Activated CD4-positive, alpha-beta T cell treated with anti-CD3 and anti-CD28 coated beads, Interleukin-2, amount 50 U/mL, for 24 hours (primary cell): ENCODE data around the gene LRRC8B.
"Not testable (repeated sequence)": the region's sequence is repeated elsewhere in the genome, so short reads cannot be mapped to it uniquely, and the experiment has no call there.

ENCODE experiments used
- DNase-seq, 2 donors: peaks; one replicate each; pipeline ENCODE4 v3.0.0-alpha.2; 2020; ENCODE audit warnings: low read depth in 1 of 2, low spot score in 1 of 2

The LRRC8B gene

DNA sequence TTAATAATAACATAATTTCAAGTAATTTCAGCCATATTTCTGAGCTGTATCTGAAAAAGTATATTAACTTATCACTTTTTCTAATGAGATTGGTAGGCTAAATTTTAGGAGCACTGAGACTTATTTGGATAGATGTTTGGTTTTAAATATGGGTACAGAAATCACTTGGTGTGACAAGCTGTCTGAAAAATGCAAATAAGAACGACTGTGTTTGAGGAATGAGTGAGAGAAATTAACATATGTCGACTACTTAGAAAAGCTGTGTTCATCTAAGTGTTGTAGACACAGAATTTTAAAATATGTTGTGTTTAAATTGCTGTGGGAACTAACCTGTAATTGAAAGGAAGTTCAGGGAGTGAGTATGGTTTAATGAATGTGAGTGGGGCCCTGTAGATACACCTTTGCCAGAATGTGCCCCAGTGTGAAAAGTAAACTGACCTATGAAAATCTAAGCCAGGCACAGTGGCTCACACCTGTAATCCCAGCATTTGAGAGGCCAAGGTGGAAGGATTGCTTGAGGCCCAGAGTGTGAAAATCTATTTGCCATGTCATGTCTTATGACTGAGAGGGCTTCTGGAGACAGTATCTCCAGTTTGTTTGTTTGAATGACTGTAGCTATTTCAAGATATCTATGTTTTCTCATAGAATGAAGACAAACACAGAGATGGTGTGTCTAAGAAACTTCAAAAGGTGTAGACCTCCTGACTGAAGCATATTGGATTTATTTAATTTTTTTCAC, 54.5 kb downstream of the LRRC8B start:
- DNase-seq = no peak

DNA sequence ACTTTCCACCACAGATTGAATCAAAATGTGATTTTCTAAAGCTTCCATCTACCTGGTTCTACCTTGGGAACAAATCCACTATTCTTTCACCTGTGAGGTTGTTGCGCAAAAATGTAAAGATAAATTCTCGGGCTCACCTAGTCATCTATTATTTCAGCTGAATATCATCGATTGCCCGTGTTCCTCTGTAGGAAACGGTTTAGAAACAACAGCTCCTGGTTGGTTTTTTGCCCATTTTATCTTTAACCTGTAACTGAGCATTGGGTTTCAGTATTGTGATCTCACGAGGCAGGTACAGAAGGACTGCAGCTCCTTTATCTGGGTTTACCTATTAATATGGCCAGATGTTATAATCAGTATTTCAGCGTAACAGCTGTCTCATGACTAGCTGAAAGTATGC, 55.4 kb downstream of the LRRC8B start:
- DNase-seq = no peak

DNA sequence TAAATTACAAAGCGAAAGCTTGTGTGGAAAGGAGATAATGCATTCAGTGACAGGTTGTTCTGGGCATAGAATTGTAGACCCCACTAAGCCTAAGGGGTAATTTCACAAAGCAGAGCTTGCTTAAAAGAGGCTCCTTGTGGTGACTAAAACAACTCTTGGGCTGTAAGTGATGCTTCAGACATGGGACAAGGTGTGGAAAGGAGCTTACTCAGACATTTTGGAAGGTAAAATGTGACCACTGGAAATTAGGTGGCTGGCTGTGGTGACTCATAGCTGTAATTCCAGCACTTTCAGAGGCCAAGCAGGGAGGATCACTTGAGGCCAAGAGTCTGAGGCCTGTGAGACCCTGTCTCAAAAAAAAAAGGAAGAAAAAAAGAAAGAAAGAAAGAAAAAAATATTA, 57.2 kb downstream of the LRRC8B start:
- DNase-seq = no peak

DNA sequence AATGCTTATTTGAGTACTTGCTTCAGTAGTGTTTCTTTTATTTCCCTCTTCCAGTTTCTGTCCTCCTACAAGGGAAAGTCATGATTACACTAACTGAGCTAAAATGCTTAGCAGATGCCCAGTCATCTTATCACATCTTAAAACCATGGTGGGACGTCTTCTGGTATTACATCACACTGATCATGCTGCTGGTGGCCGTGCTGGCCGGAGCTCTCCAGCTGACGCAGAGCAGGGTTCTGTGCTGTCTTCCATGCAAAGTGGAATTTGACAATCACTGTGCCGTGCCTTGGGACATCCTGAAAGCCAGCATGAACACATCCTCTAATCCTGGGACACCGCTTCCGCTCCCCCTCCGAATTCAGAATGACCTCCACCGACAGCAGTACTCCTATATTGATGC, 57.9 kb downstream of the LRRC8B start:
- no peak for DNase-seq

DNA sequence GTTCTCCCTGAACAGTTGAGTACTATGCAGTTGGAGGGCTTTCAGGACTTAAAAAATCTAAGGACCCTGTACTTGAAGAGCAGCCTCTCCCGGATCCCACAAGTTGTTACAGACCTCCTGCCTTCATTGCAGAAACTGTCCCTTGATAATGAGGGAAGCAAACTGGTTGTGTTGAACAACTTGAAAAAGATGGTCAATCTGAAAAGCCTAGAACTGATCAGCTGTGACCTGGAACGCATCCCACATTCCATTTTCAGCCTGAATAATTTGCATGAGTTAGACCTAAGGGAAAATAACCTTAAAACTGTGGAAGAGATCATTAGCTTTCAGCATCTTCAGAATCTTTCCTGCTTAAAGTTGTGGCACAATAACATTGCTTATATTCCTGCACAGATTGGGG, 59.6 kb downstream of the LRRC8B start:
- DNase-seq = no peak

DNA sequence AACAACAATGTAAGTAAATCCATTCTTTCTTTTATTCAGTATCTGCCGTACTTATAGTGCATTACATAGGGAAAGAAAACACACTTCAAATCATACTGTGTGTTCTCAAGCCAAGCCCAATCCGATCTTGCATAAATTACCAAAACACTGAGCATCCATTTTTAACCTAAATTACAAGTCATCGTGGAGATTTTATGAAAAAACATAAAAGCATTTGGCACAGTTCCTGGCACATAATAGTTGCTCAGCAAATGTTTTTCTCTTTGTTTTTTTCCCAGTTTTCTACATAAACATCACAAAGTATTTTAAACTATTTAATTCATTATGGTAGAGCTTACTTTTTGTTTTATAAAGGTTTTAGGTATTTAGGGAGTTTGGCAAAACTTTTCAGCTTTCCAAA, 60.2 kb downstream of the LRRC8B start:
- DNase-seq = no peak

DNA sequence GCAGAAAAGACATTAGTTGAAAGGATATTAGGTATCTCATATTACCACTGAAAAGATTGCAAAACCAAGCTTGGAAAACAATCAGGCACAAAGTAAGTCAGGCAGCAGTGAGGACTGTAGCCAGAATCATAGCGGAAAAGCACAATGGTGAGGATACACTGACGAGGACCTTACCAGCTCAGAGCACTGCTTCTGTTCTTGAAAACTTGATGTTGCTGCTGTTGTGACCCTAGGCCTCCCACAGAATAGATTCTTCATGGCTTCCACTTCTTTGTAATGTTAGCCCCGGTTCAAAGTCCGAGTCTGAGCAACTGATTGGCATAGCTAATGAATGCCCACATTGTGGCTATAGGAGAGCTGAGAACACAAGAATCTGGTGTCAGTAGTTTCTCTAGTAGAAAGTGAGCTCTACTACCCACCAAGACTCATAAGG, 63.1 kb downstream of the LRRC8B start:
- no peak for DNase-seq

DNA sequence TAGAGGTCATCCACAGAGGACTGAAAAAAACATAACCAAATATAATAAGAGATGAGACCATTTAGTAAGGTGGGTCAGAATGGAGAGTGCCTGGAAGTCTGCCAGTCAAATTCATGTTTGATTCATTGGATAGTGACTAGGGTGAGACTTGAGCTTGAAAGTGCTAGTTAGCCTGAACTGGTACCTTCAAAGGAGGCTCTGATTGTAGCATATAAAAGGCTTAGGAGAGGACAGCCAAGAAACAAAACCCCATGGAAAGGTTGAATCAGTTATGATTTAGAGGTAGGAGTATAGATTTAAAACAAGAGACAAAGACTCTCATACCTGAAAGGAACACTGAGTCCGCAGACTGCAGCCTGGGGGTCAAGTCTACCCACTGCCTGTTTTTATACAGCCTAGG, 63.9 kb downstream of the LRRC8B start:
- no peak for DNase-seq

DNA sequence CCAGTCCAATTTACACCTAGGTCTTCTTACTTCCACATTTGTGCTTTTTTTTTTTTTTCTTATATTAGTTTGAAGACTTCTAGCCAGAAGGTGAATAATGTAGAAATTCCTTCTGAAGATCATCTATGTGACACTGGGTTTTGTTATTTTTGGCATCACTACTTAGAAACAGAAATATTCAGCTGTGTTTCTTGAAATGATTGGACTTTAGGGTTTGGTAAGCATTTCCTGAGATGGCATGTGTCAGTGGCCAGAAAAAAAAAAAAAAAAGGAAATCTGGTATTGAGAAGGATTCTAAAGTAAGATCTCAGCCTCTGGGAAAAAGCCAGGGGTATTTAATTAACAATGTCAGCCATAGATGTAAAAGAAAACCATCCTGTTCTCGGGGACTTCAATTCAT, 64.9 kb downstream of the LRRC8B start:
- no peak for DNase-seq

DNA sequence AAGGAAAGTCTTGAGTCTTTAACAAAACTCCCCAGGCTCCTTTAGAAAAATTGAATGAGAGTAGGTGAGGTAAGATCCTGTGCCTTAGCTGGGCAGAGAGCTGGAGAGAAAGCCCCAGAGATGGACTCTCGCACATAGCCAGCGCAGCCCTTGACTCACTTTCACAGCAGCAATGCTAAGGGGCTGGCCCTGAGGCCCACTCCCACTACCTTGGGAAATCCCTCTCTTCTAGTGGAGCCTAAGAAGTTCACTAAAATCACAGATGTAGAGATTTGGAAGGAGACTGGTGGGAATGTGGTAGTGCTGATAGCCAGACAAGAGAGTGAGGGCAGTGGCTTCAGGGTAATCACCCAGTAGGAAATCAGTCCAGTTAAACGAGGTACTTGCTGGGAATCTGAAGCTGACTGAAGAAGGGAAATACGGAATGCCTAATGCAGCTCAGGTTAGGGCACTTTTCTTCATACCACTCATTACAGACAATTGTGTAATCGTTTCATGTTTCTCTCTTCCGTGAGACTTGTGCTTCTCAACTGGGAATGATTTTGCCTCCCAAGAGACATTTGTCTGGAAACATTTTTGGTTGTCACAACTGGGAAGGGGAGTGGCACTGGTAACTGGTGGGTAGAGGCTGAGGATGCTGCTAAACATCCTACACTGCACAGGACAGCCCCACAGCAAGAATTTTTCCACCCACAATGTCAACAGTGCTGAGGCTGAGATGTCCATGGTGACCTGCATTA, 65.9 kb downstream of the LRRC8B start:
- no peak for DNase-seq

DNA sequence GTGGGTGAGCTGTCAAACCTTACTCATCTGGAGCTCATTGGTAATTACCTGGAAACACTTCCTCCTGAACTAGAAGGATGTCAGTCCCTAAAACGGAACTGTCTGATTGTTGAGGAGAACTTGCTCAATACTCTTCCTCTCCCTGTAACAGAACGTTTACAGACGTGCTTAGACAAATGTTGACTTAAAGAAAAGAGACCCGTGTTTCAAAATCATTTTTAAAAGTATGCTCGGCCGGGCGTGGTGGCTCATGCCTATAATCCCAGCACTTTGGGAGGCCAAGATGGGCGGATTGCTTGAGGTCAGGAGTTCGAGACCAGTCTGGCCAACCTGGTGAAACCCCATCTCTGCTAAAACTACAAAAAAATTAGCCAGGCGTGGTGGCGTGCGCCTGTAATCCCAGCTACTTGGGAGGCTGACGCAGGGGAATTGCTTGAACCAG, 68.3 kb downstream of the LRRC8B start:
- not testable (repeated sequence) for DNase-seq

DNA sequence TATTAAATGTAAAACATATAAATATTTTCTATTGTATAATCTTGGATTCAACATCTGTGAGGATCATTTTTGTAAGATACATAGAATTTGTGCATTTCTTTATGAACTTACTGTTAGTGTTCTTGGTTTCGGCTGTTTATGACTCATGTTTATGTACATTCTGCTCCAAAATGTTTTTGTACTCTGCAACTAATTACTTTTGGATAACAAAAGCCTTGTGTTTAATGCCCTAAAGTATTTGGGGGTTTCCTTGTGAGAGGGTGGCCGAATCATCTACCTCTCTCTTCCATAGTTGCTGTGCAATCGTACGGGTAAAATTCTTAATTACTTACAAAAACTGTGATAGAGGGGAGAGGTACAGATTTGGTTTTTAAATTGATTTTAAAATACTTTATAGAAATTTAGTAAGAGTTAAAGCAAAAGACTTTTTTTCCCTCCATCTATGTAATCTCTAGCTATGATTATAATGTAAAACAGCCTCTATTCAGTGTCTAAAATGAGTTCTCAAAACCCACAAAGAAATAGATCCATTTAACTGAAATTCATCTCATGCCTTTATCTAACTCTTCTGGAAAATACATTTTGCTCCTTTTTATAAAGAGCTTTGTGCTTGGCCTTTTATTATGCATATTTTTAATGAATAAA, 69.6 kb downstream of the LRRC8B start:
- DNase-seq = no peak

DNA sequence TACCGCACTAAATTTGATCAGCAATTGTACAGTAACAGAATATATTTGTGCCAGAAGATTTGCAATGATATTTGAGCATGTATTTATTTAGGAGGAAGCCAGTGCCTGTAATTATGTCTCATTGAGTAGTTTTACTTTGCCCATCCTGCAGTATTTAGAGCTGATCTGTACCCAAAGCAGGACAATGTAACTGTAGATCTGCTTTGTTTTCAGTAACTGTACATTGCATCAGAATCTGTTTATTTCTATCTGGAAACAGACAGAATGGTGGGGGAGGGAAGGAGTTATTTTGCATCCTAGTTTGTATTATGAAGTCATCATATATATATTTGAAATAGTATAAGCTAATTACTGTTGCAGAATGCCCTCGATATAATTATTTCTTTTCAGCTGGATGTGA, 72.1 kb downstream of the LRRC8B start:
- no peak for DNase-seq

DNA sequence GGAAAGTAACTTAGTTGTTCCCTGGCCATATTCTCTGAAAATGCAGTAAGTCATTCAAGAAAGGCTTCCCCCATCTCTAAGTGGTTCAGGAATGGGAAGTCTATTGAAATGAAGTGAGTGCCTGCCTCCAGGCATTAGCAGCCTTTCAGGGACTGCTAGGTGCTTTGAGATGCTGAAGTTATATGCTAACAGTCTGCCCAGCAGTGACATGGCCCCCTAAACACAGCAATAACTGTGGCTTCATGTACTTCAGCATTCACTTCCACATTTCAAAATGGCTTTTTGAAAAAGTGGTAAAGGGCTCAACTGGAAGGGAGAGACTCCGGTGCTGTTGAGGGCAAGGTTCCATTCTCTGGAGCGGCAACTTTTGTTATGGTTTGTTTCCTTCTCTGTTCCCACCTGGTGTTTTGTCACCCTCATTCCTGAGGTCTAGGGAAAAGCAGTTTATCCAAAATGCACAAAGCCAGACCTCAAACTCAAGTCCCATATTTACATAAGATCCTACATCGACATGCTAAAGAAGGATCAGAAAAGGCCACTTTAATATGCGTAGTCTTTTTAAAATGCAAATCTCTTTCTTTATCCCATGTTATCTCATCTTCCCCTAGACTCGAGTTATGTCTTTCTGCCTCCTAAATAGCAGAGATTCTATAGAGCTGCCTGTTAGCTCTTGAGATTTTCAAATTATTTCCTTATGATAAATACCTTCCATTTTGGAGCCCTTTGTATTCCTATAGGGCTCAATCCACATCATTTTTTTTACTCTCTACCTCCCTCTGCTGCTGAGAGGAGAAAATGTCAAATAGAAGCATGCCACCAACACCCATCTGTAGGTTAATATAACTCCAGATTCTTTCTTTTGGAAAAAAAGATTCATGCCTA, 74.1 kb downstream of the LRRC8B start:
- DNase-seq = no peak

DNA sequence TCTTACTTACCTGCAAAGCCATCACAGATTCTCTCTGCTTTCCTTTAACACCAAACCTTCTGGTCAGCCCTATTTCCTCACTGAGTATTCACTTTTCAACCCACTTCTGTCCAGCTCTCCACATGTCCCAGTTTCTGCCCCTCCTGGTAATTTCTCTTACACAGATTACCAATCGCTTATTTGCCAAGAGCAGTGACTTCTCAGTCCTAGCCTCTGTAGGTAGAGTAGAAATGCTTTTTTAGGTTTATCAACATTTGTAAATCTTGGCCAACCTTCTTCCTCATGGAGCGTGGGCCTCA, 74.7 kb downstream of the LRRC8B start:
- no peak for DNase-seq

DNA sequence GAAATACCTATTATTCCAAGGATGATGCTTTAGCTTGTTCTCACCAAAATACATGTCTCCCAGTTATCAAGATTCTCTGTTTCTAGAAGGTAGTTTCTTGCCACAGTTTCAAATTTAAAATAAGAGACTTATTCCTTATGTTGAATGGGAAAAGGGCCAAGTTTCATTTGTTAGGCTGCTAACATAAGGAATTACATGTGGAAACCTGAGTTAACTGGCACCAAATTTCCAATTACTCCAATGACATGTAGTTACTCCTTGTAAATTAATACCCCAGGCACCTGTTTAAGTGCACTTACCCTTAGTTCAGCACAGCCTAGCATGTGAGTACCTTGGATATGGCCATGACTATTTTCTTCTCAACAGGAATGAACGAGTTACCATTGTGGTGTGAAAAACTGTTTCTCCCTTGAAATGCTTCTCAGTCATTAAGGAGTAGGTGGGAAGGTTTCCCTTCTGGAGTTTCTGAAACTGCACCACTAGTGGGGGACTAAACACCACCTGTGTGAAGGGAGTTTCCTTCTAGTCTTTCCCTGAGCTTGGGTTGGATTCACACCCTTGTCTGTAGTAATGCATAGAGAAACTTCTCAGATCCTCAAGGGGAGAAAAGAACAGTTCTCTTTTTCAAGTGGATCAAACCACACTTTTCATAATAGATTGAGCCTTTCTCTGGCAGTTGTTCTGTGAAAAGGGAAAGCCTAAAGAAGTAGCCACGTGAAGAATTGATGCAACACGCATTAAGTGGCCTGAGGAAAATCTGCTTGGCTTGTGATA, 76.0 kb downstream of the LRRC8B start:
- no peak for DNase-seq

DNA sequence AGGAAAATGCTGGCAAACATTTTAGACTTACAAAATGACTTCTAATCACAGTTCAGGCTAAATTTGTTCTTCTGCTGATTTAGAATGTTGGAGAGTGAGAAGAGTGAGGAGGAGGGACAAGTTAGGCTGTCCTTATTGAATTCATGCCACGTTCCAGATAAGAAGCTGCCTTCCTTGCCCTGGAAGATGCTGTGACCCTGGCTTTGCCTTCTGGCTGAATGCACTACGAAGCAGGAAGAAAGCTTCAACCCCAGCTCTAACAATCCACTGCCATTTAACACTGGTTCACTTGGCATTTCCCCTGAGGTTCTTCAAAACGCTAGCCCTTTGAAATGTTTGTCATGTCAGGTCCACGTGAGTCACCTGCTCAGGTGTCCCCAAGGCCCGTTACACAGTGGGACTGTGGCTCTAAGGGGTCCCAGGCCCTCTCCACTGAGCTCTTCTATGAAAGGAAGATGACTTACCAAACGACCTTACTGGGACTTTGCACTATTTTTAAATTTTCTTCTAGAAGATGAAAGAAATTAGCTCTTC, 78.3 kb downstream of the LRRC8B start:
- no peak for DNase-seq

DNA sequence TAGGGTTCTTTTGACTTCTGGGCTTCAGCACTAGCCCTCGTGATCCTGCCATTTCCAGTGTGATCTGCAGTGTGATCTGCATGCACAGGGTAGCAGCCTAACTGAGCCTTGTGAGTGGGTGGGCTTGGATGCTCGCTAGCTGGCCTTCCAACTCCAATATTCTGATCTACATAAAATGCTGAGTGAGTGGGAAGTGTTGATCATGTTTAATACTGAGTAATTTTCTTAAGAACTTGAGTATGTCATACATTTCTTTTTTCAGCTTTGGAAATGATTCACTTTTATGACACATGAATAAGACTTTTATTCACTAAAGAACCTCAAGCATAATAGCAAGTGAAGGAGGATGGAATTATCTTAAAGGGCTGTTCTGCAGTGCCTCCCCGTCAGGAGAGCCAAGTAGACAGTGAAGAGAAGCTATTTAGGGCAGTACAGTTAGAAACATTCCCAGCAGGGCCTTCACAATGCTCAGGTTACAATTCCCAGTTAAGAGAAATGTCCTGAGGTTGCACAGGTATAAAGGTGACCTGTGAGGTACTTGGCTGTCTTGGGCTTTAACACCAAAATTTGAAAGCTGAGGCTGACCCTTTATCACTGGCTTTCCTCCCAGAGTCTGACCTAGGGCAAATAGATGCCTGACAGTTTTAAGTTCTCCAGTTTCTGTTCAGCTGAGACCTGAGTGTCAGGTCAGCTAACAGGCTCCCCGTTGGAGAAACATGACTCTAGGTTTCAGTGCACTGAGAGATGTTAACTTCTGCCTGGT, 79.2 kb downstream of the LRRC8B start:
- DNase-seq = peak in 1 of 2 donors; percentile 67

DNA sequence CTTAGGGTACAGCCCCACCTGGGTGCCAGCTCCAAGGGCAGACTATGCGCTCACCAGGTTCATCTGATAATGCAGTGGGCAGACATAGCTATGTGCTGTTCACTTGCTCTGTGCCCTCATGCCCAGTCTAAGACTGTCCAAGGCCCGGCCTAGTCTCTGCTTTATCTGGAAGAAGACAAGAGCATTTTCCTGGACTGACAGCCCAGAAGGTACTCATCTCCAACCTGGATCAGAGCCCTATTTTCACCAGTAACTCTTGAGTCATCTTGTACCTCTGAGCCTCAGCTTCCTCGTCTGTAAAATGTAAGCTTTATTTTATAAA, 79.7 kb downstream of the LRRC8B start:
- no peak for DNase-seq

DNA sequence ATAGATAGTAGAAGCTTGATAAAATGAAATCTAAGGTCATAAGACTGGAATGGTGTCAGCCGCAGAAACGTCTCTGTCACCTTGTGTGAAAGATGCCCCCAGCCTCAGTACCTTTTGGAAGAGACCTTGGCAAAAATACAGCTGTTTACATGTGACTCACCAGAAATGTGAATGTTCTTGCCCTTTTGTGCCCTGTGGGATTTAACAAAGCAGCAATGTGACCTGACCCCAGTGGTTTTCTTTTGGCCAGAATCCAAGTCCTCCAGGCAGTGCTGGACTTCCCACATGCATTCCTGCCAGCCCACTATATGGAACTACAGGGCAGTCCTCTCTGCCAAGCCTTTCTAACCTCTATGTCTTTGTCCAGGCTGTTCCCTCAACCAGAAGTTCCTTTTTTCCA, 81.1 kb downstream of the LRRC8B start:
- no peak for DNase-seq
